Measurements from ENCODE around the gene TRIM59.

DNA sequence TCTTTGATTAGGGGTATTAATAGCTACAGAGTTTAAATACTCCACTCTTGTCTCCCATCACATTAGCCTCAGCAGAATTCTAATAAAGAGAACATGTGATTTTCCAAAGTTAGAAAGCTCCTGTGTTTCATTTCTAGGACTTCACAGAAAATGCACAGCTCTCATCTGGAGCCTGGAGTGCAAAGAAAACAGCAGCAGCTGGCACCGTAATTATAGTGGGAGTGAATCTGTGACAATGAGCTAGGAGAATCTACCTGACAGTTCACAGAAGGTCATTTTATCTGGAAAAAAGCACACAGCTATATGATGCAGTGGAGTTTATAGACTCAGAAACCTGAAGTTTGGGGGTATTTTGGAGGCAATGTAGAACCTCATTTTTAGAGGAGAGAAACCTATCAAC, 5.4 kb upstream of the TRIM59 start:
- TF ChIP-seq FOS (IDR thresholded peaks at IDR 0.05; ENCODE audit: low read depth, low read length) (no peak), POLR2A (IDR thresholded peaks at IDR 0.05; ENCODE audit: low read depth, low read length) (no peak), RFX5 (IDR thresholded peaks at IDR 0.05; ENCODE audit: low read depth, low read length) (no peak), NFE2L2 (IDR thresholded peaks at IDR 0.05; ENCODE audit: low read depth, low read length) (no peak), CHD1 (IDR thresholded peaks at IDR 0.05; ENCODE audit: low read depth, low read length) (no peak), MXI1 (IDR thresholded peaks at IDR 0.05; ENCODE audit: borderline replicate concordance, low read depth, low read length) (no peak), RCOR1 (IDR thresholded peaks at IDR 0.05; ENCODE audit: insufficient replicate concordance, low read length) (no peak)
- TF ChIP-seq, protein P1, sequence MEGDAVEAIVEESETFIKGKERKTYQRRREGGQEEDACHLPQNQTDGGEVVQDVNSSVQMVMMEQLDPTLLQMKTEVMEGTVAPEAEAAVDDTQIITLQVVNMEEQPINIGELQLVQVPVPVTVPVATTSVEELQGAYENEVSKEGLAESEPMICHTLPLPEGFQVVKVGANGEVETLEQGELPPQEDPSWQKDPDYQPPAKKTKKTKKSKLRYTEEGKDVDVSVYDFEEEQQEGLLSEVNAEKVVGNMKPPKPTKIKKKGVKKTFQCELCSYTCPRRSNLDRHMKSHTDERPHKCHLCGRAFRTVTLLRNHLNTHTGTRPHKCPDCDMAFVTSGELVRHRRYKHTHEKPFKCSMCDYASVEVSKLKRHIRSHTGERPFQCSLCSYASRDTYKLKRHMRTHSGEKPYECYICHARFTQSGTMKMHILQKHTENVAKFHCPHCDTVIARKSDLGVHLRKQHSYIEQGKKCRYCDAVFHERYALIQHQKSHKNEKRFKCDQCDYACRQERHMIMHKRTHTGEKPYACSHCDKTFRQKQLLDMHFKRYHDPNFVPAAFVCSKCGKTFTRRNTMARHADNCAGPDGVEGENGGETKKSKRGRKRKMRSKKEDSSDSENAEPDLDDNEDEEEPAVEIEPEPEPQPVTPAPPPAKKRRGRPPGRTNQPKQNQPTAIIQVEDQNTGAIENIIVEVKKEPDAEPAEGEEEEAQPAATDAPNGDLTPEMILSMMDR (conservative IDR thresholded peaks at IDR 0.05; ENCODE audit: low read depth, low read length) = no peak
- TF ChIP-seq, protein P2, sequence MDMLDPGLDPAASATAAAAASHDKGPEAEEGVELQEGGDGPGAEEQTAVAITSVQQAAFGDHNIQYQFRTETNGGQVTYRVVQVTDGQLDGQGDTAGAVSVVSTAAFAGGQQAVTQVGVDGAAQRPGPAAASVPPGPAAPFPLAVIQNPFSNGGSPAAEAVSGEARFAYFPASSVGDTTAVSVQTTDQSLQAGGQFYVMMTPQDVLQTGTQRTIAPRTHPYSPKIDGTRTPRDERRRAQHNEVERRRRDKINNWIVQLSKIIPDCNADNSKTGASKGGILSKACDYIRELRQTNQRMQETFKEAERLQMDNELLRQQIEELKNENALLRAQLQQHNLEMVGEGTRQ (IDR thresholded peaks at IDR 0.05; ENCODE audit: low read depth, low read length) = no peak
- TF ChIP-seq, protein P3, sequence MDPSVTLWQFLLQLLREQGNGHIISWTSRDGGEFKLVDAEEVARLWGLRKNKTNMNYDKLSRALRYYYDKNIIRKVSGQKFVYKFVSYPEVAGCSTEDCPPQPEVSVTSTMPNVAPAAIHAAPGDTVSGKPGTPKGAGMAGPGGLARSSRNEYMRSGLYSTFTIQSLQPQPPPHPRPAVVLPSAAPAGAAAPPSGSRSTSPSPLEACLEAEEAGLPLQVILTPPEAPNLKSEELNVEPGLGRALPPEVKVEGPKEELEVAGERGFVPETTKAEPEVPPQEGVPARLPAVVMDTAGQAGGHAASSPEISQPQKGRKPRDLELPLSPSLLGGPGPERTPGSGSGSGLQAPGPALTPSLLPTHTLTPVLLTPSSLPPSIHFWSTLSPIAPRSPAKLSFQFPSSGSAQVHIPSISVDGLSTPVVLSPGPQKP (IDR thresholded peaks at IDR 0.05; ENCODE audit: borderline replicate concordance, low read depth, low read length) = no peak
